HepG2 (cell line): ENCODE results near the gene HCFC1R1. TPM values are rescaled to one million over a fixed set of nuclear protein-coding genes. Genes with fewer than 3 reads are reported as not detected.

ENCODE experiments used
- ATAC-seq: fragments of 200-7000 bp; cut with Tn5 transposase; 3 replicates; pipeline ENCODE4 v1.9.1; 2020; ENCODE audit warnings: mild to moderate bottlenecking, moderate library complexity
- BruUV-seq: library from RNA; stranded (reverse); fragments of 400-500 nt; replicated peaks from 2 replicates; lab custom pipeline; 2021; lab: Mats Ljungman, UMichigan
- CTCF ChIA-PET: fragments of 300-600 bp; formaldehyde crosslinking; extraction: SDS; loops from one replicate; lab custom pipeline; 2021; ENCODE audit warnings: low total read pairs, inconsistent platforms, low intra/inter-chr PET ratio; lab: Yijun Ruan, JAX
- POLR2A ChIA-PET: fragments of 350-600 bp; sonication (Branson Sonifier 250); formaldehyde crosslinking; loops from one replicate; lab custom pipeline; 2020; ENCODE audit warnings: antibody characterized with exemption, inconsistent platforms; lab: Yijun Ruan, JAX
- DNase-seq: peaks from one replicate; pipeline ENCODE4 v3.0.0-alpha.2; 2015; ENCODE audit warnings: low spot score
- FAIRE-seq: peaks from 3 replicates; lab custom pipeline; 2011; peaks lifted over from hg19 to GRCh38; lab: Jason Lieb, UNC
- H2AFZ ChIP-seq: one replicate; pipeline ENCODE4 v1.6.1; 2011; ENCODE audit warnings: low read length, inconsistent platforms
- H3K27ac ChIP-seq: fragments of 300-600 bp; 3 replicates; pipeline ENCODE4 v1.8.0; 2011; ENCODE audit warnings: mixed run types, mild to moderate bottlenecking, mixed read lengths, low read length, inconsistent platforms; ENCODE audit not compliant: insufficient read depth; ENCODE audit errors: extremely low read length
- H3K27me3 ChIP-seq, 2 experiments: fragments of 200-600 bp in 1 of 2; 2 replicates in 1 of 2; 3 replicates in 1 of 2; pipeline versions ENCODE4 v1.6.0 to v1.8.0; 2011; ENCODE audit warnings: low read length in 2 of 2, mild to moderate bottlenecking in 2 of 2, moderate library complexity in 2 of 2, inconsistent platforms in 1 of 2; ENCODE audit not compliant: insufficient read depth in 2 of 2, control insufficient read depth in 1 of 2
- H3K36me3 ChIP-seq, 2 experiments: fragments of 200-600 bp in 1 of 2; replicated peaks in 1 of 2; 2 replicates in 1 of 2; 3 replicates in 1 of 2; pipeline versions ENCODE4 v1.5.1 to v1.8.0; 2011; ENCODE audit warnings: low read length in 2 of 2, inconsistent platforms in 1 of 2; ENCODE audit not compliant: insufficient read depth in 2 of 2, control insufficient read depth in 1 of 2
- H3K4me1 ChIP-seq: 2 replicates; pipeline ENCODE4 v1.5.1; 2012; ENCODE audit warnings: low read length, inconsistent platforms; ENCODE audit not compliant: insufficient read depth
- H3K4me2 ChIP-seq: 2 replicates; pipeline ENCODE4 v1.6.0; 2011; ENCODE audit warnings: low read depth, low read length, inconsistent platforms
- H3K4me3 ChIP-seq, 3 experiments: fragments of 200-600 bp in 1 of 3; sonication (generic), shearing (Covaris generic) in 1 of 3; replicated peaks in 1 of 3; 2 replicates each; pipeline ENCODE4 v1.5.1; 2011 to 2016; ENCODE audit warnings: low read length in 3 of 3, inconsistent platforms in 2 of 3, low read depth in 2 of 3, mild to moderate bottlenecking in 2 of 3, control low read depth in 1 of 3, mixed read lengths in 1 of 3; ENCODE audit not compliant: insufficient read depth in 1 of 3
- H3K79me2 ChIP-seq: one replicate; pipeline ENCODE4 v1.6.1; 2011; ENCODE audit warnings: low read length, inconsistent platforms; ENCODE audit not compliant: insufficient read depth
- H3K9ac ChIP-seq: 2 replicates; pipeline ENCODE4 v1.6.0; 2011; ENCODE audit warnings: mild to moderate bottlenecking, low read depth, low read length, inconsistent platforms; ENCODE audit not compliant: insufficient read depth
- H3K9me3 ChIP-seq: 2 replicates; pipeline ENCODE4 v1.5.1; 2012; ENCODE audit warnings: mild to moderate bottlenecking, low read length
- H4K20me1 ChIP-seq: 2 replicates; pipeline ENCODE4 v1.6.0; 2011; ENCODE audit warnings: inconsistent platforms, mild to moderate bottlenecking, low read length, moderate library complexity; ENCODE audit not compliant: insufficient read depth
- EZH2 ChIP-seq: conservative IDR thresholded peaks from 2 replicates; pipeline ENCODE4 v1.6.1; 2012; ENCODE audit warnings: mild to moderate bottlenecking, low read depth, low read length, moderate library complexity
- MATR3 ChIP-seq: sonication (generic); formaldehyde crosslinking; IDR thresholded peaks from 2 replicates; pipeline ENCODE4 v1.4.0; 2020; ENCODE audit warnings: missing genetic modification reagents
- NCOR1 ChIP-seq: fragments of 200-600 bp; sonication (generic); IDR thresholded peaks from 2 replicates; pipeline ENCODE4 v1.7.0; 2017; ENCODE audit warnings: antibody characterized with exemption, low read length, borderline replicate concordance
- NR2C2 ChIP-seq: sonication (generic); formaldehyde crosslinking; IDR thresholded peaks from 2 replicates; pipeline ENCODE4 v1.4.0; 2020; ENCODE audit warnings: missing genetic modification reagents, mild to moderate bottlenecking, moderate library complexity, borderline replicate concordance
- SAFB2 ChIP-seq: sonication (generic); formaldehyde crosslinking; IDR thresholded peaks from 2 replicates; pipeline ENCODE4 v1.5.1; 2020; ENCODE audit warnings: missing genetic modification reagents, low read depth, mild to moderate bottlenecking, borderline replicate concordance
- SNAI1 ChIP-seq: sonication (generic); formaldehyde crosslinking; IDR thresholded peaks from 2 replicates; pipeline ENCODE4 v1.5.0; 2020; ENCODE audit warnings: mild to moderate bottlenecking, missing genetic modification reagents, borderline replicate concordance
- ZFAT ChIP-seq: sonication (generic); formaldehyde crosslinking; conservative IDR thresholded peaks from 2 replicates; pipeline ENCODE4 v1.8.1; 2023; ENCODE audit warnings: missing genetic modification reagents, inconsistent platforms
- ZFP41 ChIP-seq: sonication (generic); formaldehyde crosslinking; IDR thresholded peaks from 2 replicates; pipeline ENCODE4 v1.4.0; 2020; ENCODE audit warnings: mild to moderate bottlenecking, missing genetic modification reagents, borderline replicate concordance
- ZNF101 ChIP-seq: sonication (generic); formaldehyde crosslinking; IDR thresholded peaks from 2 replicates; pipeline ENCODE4 v1.4.0; 2020; ENCODE audit warnings: mild to moderate bottlenecking, low read depth, missing genetic modification reagents, borderline replicate concordance
- ZNF24 ChIP-seq: fragments of 450-650 bp; IDR thresholded peaks from 2 replicates; pipeline ENCODE4 v1.6.1; 2017; ENCODE audit warnings: antibody characterized with exemption, mild to moderate bottlenecking
- ZNF383 ChIP-seq: sonication (generic); formaldehyde crosslinking; IDR thresholded peaks from 2 replicates; pipeline ENCODE4 v1.4.0; 2020; ENCODE audit warnings: missing genetic modification reagents, mild to moderate bottlenecking, borderline replicate concordance
- ZNF564 ChIP-seq: sonication (generic); formaldehyde crosslinking; IDR thresholded peaks from 2 replicates; pipeline ENCODE4 v1.8.1; 2023; ENCODE audit warnings: mild to moderate bottlenecking, missing genetic modification reagents
- WGBS: methylation state at CpG from one replicate; pipeline ENCODE4 v1.1.6; 2017; ENCODE audit warnings: low lambda C conversion rate; 5-methylcytosine and 5-hydroxymethylcytosine counted together
- in situ Hi-C: cut with HindIII; loops from 2 replicates; pipeline ENCODE4 v1.10.0; 2017; ENCODE audit warnings: low pct_unique_long_range_greater_than_20kb; ENCODE audit not compliant: extremely low pct_ligation_motif_present
- intact Hi-C: fragments of 100-400 bp; cut with micrococcal nuclease; formaldehyde crosslinking; loops from one replicate; pipeline ENCODE4 v1.10.0; 2022; ENCODE audit not compliant: unreplicated experiment
- polyA plus RNA-seq, 8 experiments: library from polyadenylated mRNA; depleted of rRNA in 3 of 8; stranded (reverse) in 7 of 8; unstranded in 1 of 8; fragments of >200 nt; fragmentation: Illumina TruSeq in 4 of 8; extraction: Trizol in 4 of 8; gene quantifications; 2 replicates each; pipeline versions ENCODE4 v1.2.1 to v1.2.3, GENCODE V29; 2011 to 2016; ENCODE audit warnings: low read depth in 4 of 8, missing spikeins in 1 of 8, mixed read lengths in 1 of 8; ENCODE audit not compliant: insufficient read depth in 1 of 8
- total RNA-seq, 5 experiments: library from RNA; depleted of rRNA; stranded (reverse); fragments of >200 nt; fragmentation: Illumina TruSeq; extraction: Trizol; gene quantifications; 2 replicates each; pipeline ENCODE4 v1.2.3, GENCODE V29; 2016; ENCODE audit warnings: low read depth in 1 of 5
- TF ChIP-seq, protein P1 (sequence below): sonication (generic); formaldehyde crosslinking; IDR thresholded peaks from 2 replicates; pipeline ENCODE4 v1.4.0; 2020; ENCODE audit warnings: missing genetic modification reagents

Gene HCFC1R1
- total and polyA plus RNA-seq, 2 of the 13 experiments (the other 11 are each of a cell fraction or from before 2014, with no cell fraction given): 13.8 to 16.1 TPM

DNA sequence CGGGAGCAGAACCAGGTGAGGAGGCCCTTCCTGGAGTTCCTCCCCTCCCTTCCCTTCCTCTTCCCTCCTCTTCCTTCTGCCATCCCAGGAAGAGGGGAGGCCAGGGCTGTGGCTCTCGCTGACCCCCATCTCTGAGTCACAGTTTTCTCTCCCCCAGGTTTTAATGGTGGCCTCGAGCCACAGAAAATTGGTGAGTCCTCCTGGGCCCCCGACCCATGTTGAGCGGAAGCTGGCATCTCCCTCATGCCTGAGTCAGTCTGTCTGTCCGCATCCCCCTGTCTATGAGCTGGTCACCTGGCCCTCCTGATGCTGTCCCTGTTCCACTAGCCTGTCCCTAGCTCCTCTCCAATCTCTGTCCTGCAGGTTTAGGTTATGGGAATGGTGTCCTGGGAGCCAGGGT lies 23.8 kb downstream of the HCFC1R1 start (continued):
- TF ChIP-seq ZNF24 (no peak), SAFB2 (CRISPR knock-in tag) (no peak)

DNA sequence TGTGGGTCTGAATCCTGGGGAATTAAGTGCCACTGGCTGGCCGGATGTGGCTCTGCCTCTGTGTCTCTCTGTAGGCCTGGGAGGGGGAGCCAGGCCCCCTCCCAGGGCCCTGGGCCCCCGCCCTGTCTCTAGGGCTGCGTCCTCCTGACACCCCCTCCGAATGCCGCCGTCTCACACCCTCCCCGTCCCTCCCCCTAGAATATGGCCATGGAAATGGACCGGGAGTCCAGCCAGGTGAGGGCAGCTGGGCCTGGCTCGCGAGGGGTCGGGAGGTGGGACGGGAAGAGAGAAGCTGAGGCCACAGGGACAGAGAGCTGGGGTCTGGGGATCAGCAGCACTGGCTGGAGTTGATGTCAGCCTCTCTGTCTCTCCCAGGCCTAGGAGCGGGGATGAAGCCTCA lies 27.4 kb downstream of the HCFC1R1 start:
- no peak for DNase-seq
- ChIA-PET CTCF (no interaction called here), POLR2A (no interaction called here)
- ATAC-seq: no peak
- Histone ChIP-seq H3K4me2 (no peak overlapping the region), H3K4me3 (no peak overlapping the region), H2AFZ (no peak overlapping the region), H3K79me2 (no peaks in the 10 kb centered on the region), H3K9me3 (no peaks in the 10 kb centered on the region), H3K27ac (no peak overlapping the region), H4K20me1 (no peaks in the 10 kb centered on the region), H3K4me1 (peaks cover 24% of the 10 kb centered on the region), H3K36me3 (no peaks in the 10 kb centered on the region), H3K9ac (no peak overlapping the region), H3K27me3 (peaks cover 0 to 3% of the 10 kb centered on the region in 2 experiments; a peak in 1 of 5 replicates)
- intact Hi-C loops: no loop called here
- TF ChIP-seq ZNF564 (CRISPR knock-in tag) (no peak), SNAI1 (no peak), ZFAT (CRISPR knock-in tag) (no peak)
- in situ Hi-C loops: no loop called here
- 71% methylated on average over 11 of the region's 13 CpGs for WGBS
- no peak for FAIRE-seq
- BruUV-seq: no TSS peak

DNA sequence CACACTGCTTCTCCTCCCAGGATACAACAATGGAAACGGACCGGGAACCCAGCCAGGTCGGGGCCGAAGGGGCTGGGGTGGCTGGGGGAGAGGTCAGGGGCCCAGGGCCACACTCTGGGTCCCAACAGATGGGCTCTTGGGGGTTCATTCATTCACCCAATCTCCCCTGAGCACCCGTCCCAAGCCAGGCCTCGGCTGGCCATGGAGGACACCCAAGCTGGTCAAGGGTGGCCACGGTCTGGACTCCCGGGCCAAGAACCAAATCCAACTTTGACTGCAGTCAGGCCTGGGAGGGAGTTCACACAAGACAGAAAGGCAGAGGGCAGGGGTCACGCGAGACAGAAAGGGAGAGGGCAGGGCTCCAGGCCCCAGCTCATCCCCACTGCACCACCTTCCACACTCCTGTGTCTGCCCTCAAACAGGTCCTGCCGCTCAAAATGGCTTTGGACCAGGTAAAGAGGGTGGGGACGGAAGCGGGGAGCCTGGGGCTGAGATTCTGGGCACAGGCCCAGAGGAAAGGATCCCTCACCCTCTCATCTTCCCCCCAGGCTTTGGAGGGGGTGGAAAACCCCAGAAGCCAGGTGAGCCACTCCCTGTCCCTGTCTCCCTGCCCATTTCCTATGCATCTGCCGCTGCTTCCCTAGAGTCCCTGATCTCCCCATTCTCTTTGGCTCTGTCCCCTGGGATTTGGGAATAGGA lies 31.2 kb downstream of the HCFC1R1 start:
- DNase-seq (no peak), FAIRE-seq (no peak), ATAC-seq (no peak)
- ChIA-PET CTCF (no interaction called here), POLR2A (interaction anchor here (1.5 kb wide), 1 partner anchor 12 kb away, joined by 6 read pairs; the partner anchor contains the start of gene PKMYT1)
- intact Hi-C loops (no loop called here), in situ Hi-C loops (no loop called here)
- Histone ChIP-seq H3K4me3 (no peak overlapping the region), H2AFZ (no peak overlapping the region), H3K27ac (no peak overlapping the region), H3K9me3 (no peaks in the 10 kb centered on the region), H3K79me2 (no peaks in the 10 kb centered on the region), H3K4me2 (no peak overlapping the region), H4K20me1 (no peaks in the 10 kb centered on the region), H3K36me3 (no peaks in the 10 kb centered on the region), H3K4me1 (peaks cover 16% of the 10 kb centered on the region; the same call in 1 of the 2 replicates), H3K9ac (no peak overlapping the region), H3K27me3 (peaks cover 11 to 28% of the 10 kb centered on the region in 2 experiments; a peak in 4 of 5 replicates)
- 47% methylated on average over 9 of the region's 14 CpGs for WGBS
- no TSS peak for BruUV-seq
- TF ChIP-seq NR2C2: no peak
- TF ChIP-seq, protein P1, sequence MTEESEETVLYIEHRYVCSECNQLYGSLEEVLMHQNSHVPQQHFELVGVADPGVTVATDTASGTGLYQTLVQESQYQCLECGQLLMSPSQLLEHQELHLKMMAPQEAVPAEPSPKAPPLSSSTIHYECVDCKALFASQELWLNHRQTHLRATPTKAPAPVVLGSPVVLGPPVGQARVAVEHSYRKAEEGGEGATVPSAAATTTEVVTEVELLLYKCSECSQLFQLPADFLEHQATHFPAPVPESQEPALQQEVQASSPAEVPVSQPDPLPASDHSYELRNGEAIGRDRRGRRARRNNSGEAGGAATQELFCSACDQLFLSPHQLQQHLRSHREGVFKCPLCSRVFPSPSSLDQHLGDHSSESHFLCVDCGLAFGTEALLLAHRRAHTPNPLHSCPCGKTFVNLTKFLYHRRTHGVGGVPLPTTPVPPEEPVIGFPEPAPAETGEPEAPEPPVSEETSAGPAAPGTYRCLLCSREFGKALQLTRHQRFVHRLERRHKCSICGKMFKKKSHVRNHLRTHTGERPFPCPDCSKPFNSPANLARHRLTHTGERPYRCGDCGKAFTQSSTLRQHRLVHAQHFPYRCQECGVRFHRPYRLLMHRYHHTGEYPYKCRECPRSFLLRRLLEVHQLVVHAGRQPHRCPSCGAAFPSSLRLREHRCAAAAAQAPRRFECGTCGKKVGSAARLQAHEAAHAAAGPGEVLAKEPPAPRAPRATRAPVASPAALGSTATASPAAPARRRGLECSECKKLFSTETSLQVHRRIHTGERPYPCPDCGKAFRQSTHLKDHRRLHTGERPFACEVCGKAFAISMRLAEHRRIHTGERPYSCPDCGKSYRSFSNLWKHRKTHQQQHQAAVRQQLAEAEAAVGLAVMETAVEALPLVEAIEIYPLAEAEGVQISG (CRISPR knock-in tag): no peak
- no peak for TF ChIP-seq ZNF383 (CRISPR knock-in tag)
- TF ChIP-seq NCOR1: no peak
- no peak for TF ChIP-seq EZH2
- no peak for TF ChIP-seq MATR3
- no peak for TF ChIP-seq ZNF101 (CRISPR knock-in tag)
- TF ChIP-seq ZFP41 (CRISPR knock-in tag): no peak
